Testis (tissue), 2 donors: ENCODE results near the gene SERPINB6.

ENCODE experiments used
- POLR2A ChIP-seq: fragments of 450-650 bp; IDR thresholded peaks from one replicate; pipeline ENCODE4 v1.6.1; 2017; ENCODE audit warnings: antibody characterized with exemption, mild to moderate bottlenecking, moderate library complexity
- TF ChIP-seq, protein P1 (sequence below), 3 experiments: fragments of 450-650 bp in 2 of 3; fragments of 200-600 bp in 1 of 3; sonication (generic) in 1 of 3; IDR thresholded peaks; one replicate each; pipeline ENCODE4 v1.5.1; 2016 to 2019; ENCODE audit warnings: antibody characterized with exemption in 3 of 3, mild to moderate bottlenecking in 2 of 3, moderate library complexity in 1 of 3

DNA sequence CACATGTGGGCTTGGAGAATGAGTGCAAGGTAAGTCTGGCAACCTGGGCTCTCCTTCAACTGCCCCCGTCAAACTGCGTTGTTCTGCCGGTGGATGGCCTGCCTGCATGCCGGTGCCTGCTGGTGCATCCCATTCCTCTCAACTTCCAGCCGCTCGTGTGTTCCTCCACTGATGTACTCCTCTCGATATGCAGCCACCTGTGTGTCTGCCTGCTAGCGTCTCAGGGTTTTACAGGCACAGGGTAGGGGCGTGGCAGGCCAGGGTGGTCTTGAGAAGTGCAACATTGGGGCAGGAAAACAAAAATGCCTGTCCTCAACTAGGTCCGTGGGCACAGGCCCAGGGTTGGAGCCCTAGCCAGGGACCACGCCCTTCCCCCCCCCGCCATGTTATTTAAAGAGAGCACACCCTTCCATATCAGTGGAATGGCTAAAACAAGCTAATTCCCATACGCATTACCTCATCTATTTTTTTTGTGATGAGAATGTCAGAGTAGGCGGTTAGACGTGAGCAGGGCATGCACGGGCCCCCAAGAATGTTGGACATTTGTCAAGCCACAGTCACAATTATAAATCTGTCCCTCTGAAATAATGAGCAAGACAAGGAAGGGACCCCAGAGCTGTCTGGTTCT, 33.2 kb downstream of the SERPINB6 start:
- TF ChIP-seq POLR2A: no peak
- TF ChIP-seq, protein P1, sequence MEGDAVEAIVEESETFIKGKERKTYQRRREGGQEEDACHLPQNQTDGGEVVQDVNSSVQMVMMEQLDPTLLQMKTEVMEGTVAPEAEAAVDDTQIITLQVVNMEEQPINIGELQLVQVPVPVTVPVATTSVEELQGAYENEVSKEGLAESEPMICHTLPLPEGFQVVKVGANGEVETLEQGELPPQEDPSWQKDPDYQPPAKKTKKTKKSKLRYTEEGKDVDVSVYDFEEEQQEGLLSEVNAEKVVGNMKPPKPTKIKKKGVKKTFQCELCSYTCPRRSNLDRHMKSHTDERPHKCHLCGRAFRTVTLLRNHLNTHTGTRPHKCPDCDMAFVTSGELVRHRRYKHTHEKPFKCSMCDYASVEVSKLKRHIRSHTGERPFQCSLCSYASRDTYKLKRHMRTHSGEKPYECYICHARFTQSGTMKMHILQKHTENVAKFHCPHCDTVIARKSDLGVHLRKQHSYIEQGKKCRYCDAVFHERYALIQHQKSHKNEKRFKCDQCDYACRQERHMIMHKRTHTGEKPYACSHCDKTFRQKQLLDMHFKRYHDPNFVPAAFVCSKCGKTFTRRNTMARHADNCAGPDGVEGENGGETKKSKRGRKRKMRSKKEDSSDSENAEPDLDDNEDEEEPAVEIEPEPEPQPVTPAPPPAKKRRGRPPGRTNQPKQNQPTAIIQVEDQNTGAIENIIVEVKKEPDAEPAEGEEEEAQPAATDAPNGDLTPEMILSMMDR (IDR thresholded peaks at IDR 0.05): no peak
